ENCODE data around the gene VSIR. TPM values are rescaled to one million over a fixed set of nuclear protein-coding genes. Genes with fewer than 3 reads are reported as not detected.

The VSIR gene
- total and polyA plus RNA-seq, 9 of the 15 experiments (the other 6 are each of a cell fraction or from before 2014, with no cell fraction given), result 0.14 to 20.5 (median 9.3) TPM

GRCh38 chr10:71746344-71747037, 26.8 kb downstream of the VSIR start (continued):
- peak; percentile 45 for TF ChIP-seq ZNF165 (CRISPR knock-in tag; IDR thresholded peaks at IDR 0.05; ENCODE audit: borderline replicate concordance)
- no peak for TF ChIP-seq CSDE1 (IDR thresholded peaks at IDR 0.05)
- no peak for TF ChIP-seq SP2 (IDR thresholded peaks at IDR 0.05; ENCODE audit: extremely low read depth, low read depth, low read length, poor library complexity, severe bottlenecking)
- no peak for TF ChIP-seq PTBP1 (IDR thresholded peaks at IDR 0.05; ENCODE audit: low read depth, low read length)
- TF ChIP-seq HBP1 (CRISPR knock-in tag; IDR thresholded peaks at IDR 0.05), result peak; percentile 8; the same call in 1 of the 2 replicates
- no peak for TF ChIP-seq ZNF518B (CRISPR knock-in tag; IDR thresholded peaks at IDR 0.05)
- no peak for TF ChIP-seq CREBBP (IDR thresholded peaks at IDR 0.05; ENCODE audit: low read depth, low read length)
- no peak for TF ChIP-seq RNF219 (CRISPR knock-in tag; IDR thresholded peaks at IDR 0.05)
- TF ChIP-seq CREB3 (tag; conservative IDR thresholded peaks at IDR 0.05; ENCODE audit: low read depth), result peak; percentile 42
- TF ChIP-seq RCOR1 (IDR thresholded peaks at IDR 0.05; ENCODE audit: borderline replicate concordance in 1 of 2, low read depth in 2 of 2, low read length in 2 of 2), result peak in 1 of 2 experiments; percentile 88; a peak in 2 of 4 replicates
- no peak for TF ChIP-seq NR2C2 (CRISPR knock-in tag; IDR thresholded peaks at IDR 0.05)
- TF ChIP-seq NR2C2 (tag; IDR thresholded peaks at IDR 0.05), result peak; percentile 88
- TF ChIP-seq TCF3 (CRISPR knock-in tag; IDR thresholded peaks at IDR 0.05), result peak; percentile 55
- no peak for TF ChIP-seq EZH2 (IDR thresholded peaks at IDR 0.05; ENCODE audit: borderline replicate concordance, low read depth, low read length)
- no peak for TF ChIP-seq ZNF224 (CRISPR knock-in tag; IDR thresholded peaks at IDR 0.05)
- peak; percentile 80 for TF ChIP-seq HMBOX1 (IDR thresholded peaks at IDR 0.05)
- no peak for TF ChIP-seq FOXM1 (IDR thresholded peaks at IDR 0.05; ENCODE audit: low read depth)
- no peak for TF ChIP-seq FOXM1 (CRISPR knock-in tag; IDR thresholded peaks at IDR 0.05; ENCODE audit: low read depth)
- peak; percentile 38; the same call in 1 of the 2 replicates for TF ChIP-seq KLF6 (CRISPR knock-in tag; IDR thresholded peaks at IDR 0.05; ENCODE audit: borderline replicate concordance)
